Stomach smooth muscle (tissue), 2 donors: ENCODE data around the gene SMOC2.
A peak's percentile ranks its signal among the peaks of the same experiment; 100 is the strongest.

Experiments used
- H3K27ac ChIP-seq: one replicate; pipeline ENCODE4 v1.7.0; 2013; ENCODE audit warnings: mild to moderate bottlenecking, low read length, inconsistent platforms
- H3K27me3 ChIP-seq, 2 donors: one replicate each; pipeline ENCODE4 v1.7.0; 2013; ENCODE audit warnings: low read length in 2 of 2; ENCODE audit not compliant: insufficient read depth in 2 of 2, control insufficient read depth in 1 of 2
- H3K36me3 ChIP-seq, 2 donors: one replicate each; pipeline ENCODE4 v1.7.0; 2013; ENCODE audit warnings: low read length in 2 of 2; ENCODE audit not compliant: control insufficient read depth in 2 of 2, insufficient read depth in 2 of 2
- H3K4me1 ChIP-seq: one replicate; pipeline ENCODE4 v1.7.0; 2013; ENCODE audit warnings: low read length; ENCODE audit not compliant: control insufficient read depth, insufficient read depth
- H3K4me3 ChIP-seq, 2 donors: one replicate each; pipeline ENCODE4 v1.7.0; 2013; ENCODE audit warnings: low read length in 2 of 2
- H3K9ac ChIP-seq, 2 donors: one replicate each; pipeline ENCODE4 v1.7.0; 2013; ENCODE audit warnings: low read length in 2 of 2, mild to moderate bottlenecking in 1 of 2
- H3K9me3 ChIP-seq, 2 donors: one replicate each; pipeline ENCODE4 v1.7.0; 2013; ENCODE audit warnings: low read length in 2 of 2; ENCODE audit not compliant: control insufficient read depth in 2 of 2
- donor health status: healthy.
- donor health status: Pancreatic carcinoma.

SMOC2 gene

GRCh38 chr6:168574075-168574698 is 133.2 kb downstream of the SMOC2 start:
- Histone ChIP-seq H3K27me3 (no peaks in the 10 kb centered on the region), H3K36me3 (peaks cover 7 to 8% of the 10 kb centered on the region in 2 donors), H3K4me3 (peak overlapping the region; percentile 3 to 44), H3K4me1 (peaks cover 61% of the 10 kb centered on the region), H3K9me3 (no peaks in the 10 kb centered on the region), H3K27ac (peak overlapping the region; percentile 99), H3K9ac (peak overlapping the region; percentile 67 to 73)

- no peaks in the 10 kb centered on the region for H3K27me3 ChIP-seq
- peak overlapping the region; percentile 3 to 44 for H3K4me3 ChIP-seq
- H3K4me1 ChIP-seq, result peaks cover 63% of the 10 kb centered on the region
- peak overlapping the region; percentile 99 for H3K27ac ChIP-seq
- H3K9me3 ChIP-seq, result no peaks in the 10 kb centered on the region
- peaks cover 7 to 8% of the 10 kb centered on the region in 2 donors for H3K36me3 ChIP-seq
- H3K9ac ChIP-seq, result peak overlapping the region; percentile 67 to 73
Measured at GRCh38 chr6:168574699-168575195, 133.8 kb downstream of the SMOC2 start.

- Histone ChIP-seq H3K9me3 (no peaks in the 10 kb centered on the region), H3K27ac (peak overlapping the region; percentile 99), H3K36me3 (peaks cover 3 to 4% of the 10 kb centered on the region in 2 donors), H3K27me3 (no peaks in the 10 kb centered on the region), H3K9ac (peak overlapping the region; percentile 28 to 42), H3K4me3 (peak overlapping the region in 1 of 2 donors; percentile 44), H3K4me1 (peaks cover 70% of the 10 kb centered on the region)
Measured at GRCh38 chr6:168575346-168576098, 134.5 kb downstream of the SMOC2 start.

GRCh38 chr6:168576388-168576787 is 135.4 kb downstream of the SMOC2 start:
- H3K4me1 ChIP-seq, result peaks cover 72% of the 10 kb centered on the region

GRCh38 chr6:168577496-168577895 is 136.5 kb downstream of the SMOC2 start:
- H3K9ac ChIP-seq, result peak overlapping the region in 1 of 2 donors; percentile 14
- no peak overlapping the region for H3K4me3 ChIP-seq
- peak overlapping the region; percentile 99 for H3K27ac ChIP-seq
- peaks cover 2 to 3% of the 10 kb centered on the region in 2 donors for H3K36me3 ChIP-seq
- H3K4me1 ChIP-seq, result peaks cover 81% of the 10 kb centered on the region
- no peaks in the 10 kb centered on the region for H3K27me3 ChIP-seq
- H3K9me3 ChIP-seq, result no peaks in the 10 kb centered on the region

More at GRCh38 chr6:168576388-168576787, 135.4 kb downstream of the SMOC2 start:
- Histone ChIP-seq H3K9me3 (no peaks in the 10 kb centered on the region), H3K4me3 (no peak overlapping the region), H3K27ac (peak overlapping the region; percentile 99), H3K36me3 (peaks cover 2 to 3% of the 10 kb centered on the region in 2 donors), H3K27me3 (no peaks in the 10 kb centered on the region), H3K9ac (peak overlapping the region in 1 of 2 donors; percentile 28)

GRCh38 chr6:168578036-168578435 is 137.1 kb downstream of the SMOC2 start:
- H3K36me3 ChIP-seq, result peaks cover 2 to 3% of the 10 kb centered on the region in 2 donors
- peak overlapping the region in 1 of 2 donors; percentile 14 for H3K9ac ChIP-seq
- no peak overlapping the region for H3K4me3 ChIP-seq
- H3K27me3 ChIP-seq, result no peaks in the 10 kb centered on the region
- H3K9me3 ChIP-seq, result no peaks in the 10 kb centered on the region
- peak overlapping the region; percentile 99 for H3K27ac ChIP-seq
- peaks cover 85% of the 10 kb centered on the region for H3K4me1 ChIP-seq

- H3K9me3 ChIP-seq, result no peaks in the 10 kb centered on the region
- H3K4me3 ChIP-seq, result no peak overlapping the region
- H3K36me3 ChIP-seq, result peaks cover 2 to 3% of the 10 kb centered on the region in 2 donors
- H3K27me3 ChIP-seq, result no peaks in the 10 kb centered on the region
- peak overlapping the region; percentile 98 for H3K27ac ChIP-seq
- H3K9ac ChIP-seq, result no peak overlapping the region
- H3K4me1 ChIP-seq, result peaks cover 76% of the 10 kb centered on the region
Measured at GRCh38 chr6:168581236-168581635, 140.3 kb downstream of the SMOC2 start.

GRCh38 chr6:168581706-168582105 is 140.7 kb downstream of the SMOC2 start:
- peaks cover 0 to 3% of the 10 kb centered on the region in 2 donors for H3K36me3 ChIP-seq
- no peak overlapping the region for H3K4me3 ChIP-seq
- peaks cover 71% of the 10 kb centered on the region for H3K4me1 ChIP-seq
- no peak overlapping the region for H3K9ac ChIP-seq
- H3K9me3 ChIP-seq, result no peaks in the 10 kb centered on the region
- H3K27ac ChIP-seq, result peak overlapping the region; percentile 98
- no peaks in the 10 kb centered on the region for H3K27me3 ChIP-seq

GRCh38 chr6:168582571-168582981 is 141.6 kb downstream of the SMOC2 start:
- Histone ChIP-seq H3K27ac (peak overlapping the region; percentile 98), H3K27me3 (no peaks in the 10 kb centered on the region), H3K9me3 (no peaks in the 10 kb centered on the region), H3K36me3 (peaks cover 2 to 6% of the 10 kb centered on the region in 2 donors), H3K4me3 (no peak overlapping the region), H3K4me1 (peaks cover 63% of the 10 kb centered on the region), H3K9ac (peak overlapping the region; percentile 25 to 29)

- Histone ChIP-seq H3K4me1 (peaks cover 57% of the 10 kb centered on the region), H3K9me3 (no peaks in the 10 kb centered on the region), H3K27me3 (no peaks in the 10 kb centered on the region), H3K36me3 (peaks cover 2 to 6% of the 10 kb centered on the region in 2 donors), H3K4me3 (no peak overlapping the region), H3K27ac (peak overlapping the region; percentile 98), H3K9ac (peak overlapping the region; percentile 25 to 62)
Measured at GRCh38 chr6:168583126-168583525, 142.1 kb downstream of the SMOC2 start.
